ENCODE measurements around the gene BMP8A. TPM values are rescaled to one million over a fixed set of nuclear protein-coding genes. Genes with fewer than 3 reads are reported as not detected.
"Not testable (repeated sequence)": the region's sequence is repeated elsewhere in the genome, so short reads cannot be mapped to it uniquely, and the experiment has no call there.

The BMP8A gene, protein sequence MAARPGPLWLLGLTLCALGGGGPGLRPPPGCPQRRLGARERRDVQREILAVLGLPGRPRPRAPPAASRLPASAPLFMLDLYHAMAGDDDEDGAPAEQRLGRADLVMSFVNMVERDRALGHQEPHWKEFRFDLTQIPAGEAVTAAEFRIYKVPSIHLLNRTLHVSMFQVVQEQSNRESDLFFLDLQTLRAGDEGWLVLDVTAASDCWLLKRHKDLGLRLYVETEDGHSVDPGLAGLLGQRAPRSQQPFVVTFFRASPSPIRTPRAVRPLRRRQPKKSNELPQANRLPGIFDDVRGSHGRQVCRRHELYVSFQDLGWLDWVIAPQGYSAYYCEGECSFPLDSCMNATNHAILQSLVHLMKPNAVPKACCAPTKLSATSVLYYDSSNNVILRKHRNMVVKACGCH
- total RNA-seq = 0.58 and 1.7 TPM in 2 replicates

GRCh38 chr1:39491146-39491921 is at the start of gene BMP8A:
TSS of gene BMP8A (plus strand) at chr1:39491636. CDS start at chr1:39491992, 356 bp downstream.
- peak within 1 kb of the TSS; percentile 47 for H3K4me3 ChIP-seq (ENCODE audit: low read depth, low read length)
- TF ChIP-seq, protein P1, sequence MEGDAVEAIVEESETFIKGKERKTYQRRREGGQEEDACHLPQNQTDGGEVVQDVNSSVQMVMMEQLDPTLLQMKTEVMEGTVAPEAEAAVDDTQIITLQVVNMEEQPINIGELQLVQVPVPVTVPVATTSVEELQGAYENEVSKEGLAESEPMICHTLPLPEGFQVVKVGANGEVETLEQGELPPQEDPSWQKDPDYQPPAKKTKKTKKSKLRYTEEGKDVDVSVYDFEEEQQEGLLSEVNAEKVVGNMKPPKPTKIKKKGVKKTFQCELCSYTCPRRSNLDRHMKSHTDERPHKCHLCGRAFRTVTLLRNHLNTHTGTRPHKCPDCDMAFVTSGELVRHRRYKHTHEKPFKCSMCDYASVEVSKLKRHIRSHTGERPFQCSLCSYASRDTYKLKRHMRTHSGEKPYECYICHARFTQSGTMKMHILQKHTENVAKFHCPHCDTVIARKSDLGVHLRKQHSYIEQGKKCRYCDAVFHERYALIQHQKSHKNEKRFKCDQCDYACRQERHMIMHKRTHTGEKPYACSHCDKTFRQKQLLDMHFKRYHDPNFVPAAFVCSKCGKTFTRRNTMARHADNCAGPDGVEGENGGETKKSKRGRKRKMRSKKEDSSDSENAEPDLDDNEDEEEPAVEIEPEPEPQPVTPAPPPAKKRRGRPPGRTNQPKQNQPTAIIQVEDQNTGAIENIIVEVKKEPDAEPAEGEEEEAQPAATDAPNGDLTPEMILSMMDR (IDR thresholded peaks at IDR 0.05; ENCODE audit: insufficient read depth, low read length, poor library complexity, severe bottlenecking) = no peak
- peaks cover 21% of the 10 kb centered on the region for H3K27me3 ChIP-seq (ENCODE audit: control insufficient read depth, insufficient read depth, low read length)
- no peaks in the 10 kb centered on the region for H3K36me3 ChIP-seq (ENCODE audit: control insufficient read depth, insufficient read depth, low read length)
- no peak for DNase-seq (ENCODE audit: low read depth)

DNA sequence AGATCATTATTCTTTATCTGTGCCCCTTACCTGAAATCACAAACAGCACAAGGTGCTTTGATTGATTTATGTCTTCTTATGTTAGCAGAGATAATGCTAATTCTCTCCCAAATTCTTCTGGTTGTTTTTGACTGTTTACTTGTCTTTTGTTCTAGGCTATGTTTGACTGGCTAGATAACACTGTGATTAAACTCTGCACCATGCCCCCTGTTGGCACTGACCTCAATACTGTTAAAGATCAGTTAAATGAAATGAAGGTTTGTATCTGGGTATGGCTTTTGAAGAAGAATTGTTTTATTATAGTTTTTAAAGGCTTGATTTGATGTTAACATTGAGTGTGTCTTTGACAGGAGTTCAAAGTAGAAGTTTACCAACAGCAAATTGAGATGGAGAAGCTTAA is 49.6 kb upstream of the BMP8A start:
- no peak for DNase-seq (ENCODE audit: low read depth)
- TF ChIP-seq, protein P1 (IDR thresholded peaks at IDR 0.05; ENCODE audit: insufficient read depth, low read length, poor library complexity, severe bottlenecking) = no peak
- Histone ChIP-seq H3K27me3 (ENCODE audit: control insufficient read depth, insufficient read depth, low read length) (no peaks in the 10 kb centered on the region), H3K36me3 (ENCODE audit: control insufficient read depth, insufficient read depth, low read length) (peaks cover 5% of the 10 kb centered on the region), H3K4me3 (ENCODE audit: low read depth, low read length) (no peak overlapping the region)

- peaks cover 2% of the 10 kb centered on the region for H3K36me3 ChIP-seq (ENCODE audit: control insufficient read depth, insufficient read depth, low read length)
- TF ChIP-seq, protein P1 (IDR thresholded peaks at IDR 0.05; ENCODE audit: insufficient read depth, low read length, poor library complexity, severe bottlenecking) = no peak
- no peak for DNase-seq (ENCODE audit: low read depth)
- H3K27me3 ChIP-seq (ENCODE audit: control insufficient read depth, insufficient read depth, low read length) = no peaks in the 10 kb centered on the region
- H3K4me3 ChIP-seq (ENCODE audit: low read depth, low read length) = no peak overlapping the region
Observed at GRCh38 chr1:39445573-39445972, 45.9 kb upstream of the BMP8A start.

DNA sequence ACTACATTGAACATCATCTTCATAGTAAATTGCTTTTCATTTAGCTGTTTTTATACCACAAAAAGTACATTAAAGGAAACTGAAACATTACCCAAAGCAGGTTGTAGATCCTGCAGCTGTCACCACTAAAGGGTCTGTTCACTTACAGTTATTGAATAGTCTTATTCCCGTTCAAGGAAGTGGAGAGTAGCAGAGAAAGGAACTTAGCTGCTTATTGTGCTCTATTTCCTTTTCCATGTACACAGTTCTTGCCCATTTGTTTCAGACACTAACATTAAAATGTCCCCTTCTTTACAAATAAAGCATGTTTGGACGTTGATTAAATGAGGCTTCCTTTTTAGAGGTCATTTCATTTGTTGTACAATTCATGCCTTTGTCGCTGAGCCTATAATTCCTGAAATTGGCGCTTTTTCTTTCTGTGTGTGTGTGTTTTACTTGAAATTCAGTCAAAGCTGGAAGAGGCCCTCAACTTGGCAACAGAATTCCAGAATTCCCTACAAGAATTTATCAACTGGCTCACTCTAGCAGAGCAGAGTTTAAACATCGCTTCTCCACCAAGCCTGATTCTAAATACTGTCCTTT is 44.4 kb upstream of the BMP8A start:
- Histone ChIP-seq H3K27me3 (ENCODE audit: control insufficient read depth, insufficient read depth, low read length) (no peaks in the 10 kb centered on the region), H3K36me3 (ENCODE audit: control insufficient read depth, insufficient read depth, low read length) (peaks cover 4% of the 10 kb centered on the region), H3K4me3 (ENCODE audit: low read depth, low read length) (no peak overlapping the region)
- no peak for DNase-seq (ENCODE audit: low read depth)
- TF ChIP-seq, protein P1 (IDR thresholded peaks at IDR 0.05; ENCODE audit: insufficient read depth, low read length, poor library complexity, severe bottlenecking) = no peak

DNA sequence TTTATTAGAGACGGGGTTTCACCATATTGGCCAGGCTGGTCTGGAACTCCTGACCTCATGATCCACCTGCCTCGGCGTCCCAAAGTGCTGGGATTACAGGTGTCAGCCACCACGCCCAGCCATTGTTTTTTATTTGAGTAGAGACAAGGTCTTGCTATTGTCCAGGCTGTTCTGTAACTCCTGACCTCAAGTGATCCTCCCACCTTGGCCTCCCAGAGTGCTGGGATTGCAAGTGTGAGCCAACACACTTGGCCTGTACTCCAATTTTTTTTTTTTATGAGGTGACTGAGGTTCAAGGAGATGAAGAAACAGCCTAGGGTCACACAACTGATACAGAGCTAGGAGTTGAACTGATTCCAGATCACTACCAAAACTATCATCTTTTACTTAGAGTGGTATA is 41.4 kb upstream of the BMP8A start:
- not testable (repeated sequence) for H3K27me3 ChIP-seq (ENCODE audit: control insufficient read depth, insufficient read depth, low read length); H3K36me3 ChIP-seq (ENCODE audit: control insufficient read depth, insufficient read depth, low read length); H3K4me3 ChIP-seq (ENCODE audit: low read depth, low read length); DNase-seq (ENCODE audit: low read depth)

- no peaks in the 10 kb centered on the region for H3K27me3 ChIP-seq (ENCODE audit: control insufficient read depth, insufficient read depth, low read length)
- TF ChIP-seq, protein P1 (IDR thresholded peaks at IDR 0.05; ENCODE audit: insufficient read depth, low read length, poor library complexity, severe bottlenecking) = no peak
- peaks cover 6% of the 10 kb centered on the region for H3K36me3 ChIP-seq (ENCODE audit: control insufficient read depth, insufficient read depth, low read length)
- H3K4me3 ChIP-seq (ENCODE audit: low read depth, low read length) = no peak overlapping the region
- no peak for DNase-seq (ENCODE audit: low read depth)
Observed at GRCh38 chr1:39450956-39451606, 40.4 kb upstream of the BMP8A start.
